COR-L47 (cell line): ENCODE results near the gene COX6A2.

ENCODE experiments used
- DNase-seq: peaks from one replicate; lab custom pipeline; 2025; lab: John Stamatoyannopoulos, UW

COX6A2 gene

DNA sequence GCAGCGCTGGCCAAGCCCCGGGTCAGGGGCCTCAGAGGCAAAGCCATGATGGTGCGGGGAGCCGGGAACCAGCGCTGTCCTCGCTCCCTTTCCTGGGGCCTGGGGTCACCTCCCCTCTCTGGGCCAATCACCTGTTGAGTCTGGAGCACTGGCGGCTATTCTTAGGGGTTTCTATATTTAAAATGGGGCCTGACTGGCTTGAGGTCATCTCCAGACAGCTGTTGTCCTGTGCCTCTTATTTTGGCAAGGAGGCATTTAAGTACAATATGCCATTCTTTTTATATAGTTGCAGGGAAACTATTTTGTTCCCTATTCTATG is at the start of gene COX6A2:
TSS of gene COX6A2 (minus strand) at position 82 of the 319 bp plus-strand sequence. CDS start at position 47, 35 bp downstream.
- no peak for DNase-seq

DNA sequence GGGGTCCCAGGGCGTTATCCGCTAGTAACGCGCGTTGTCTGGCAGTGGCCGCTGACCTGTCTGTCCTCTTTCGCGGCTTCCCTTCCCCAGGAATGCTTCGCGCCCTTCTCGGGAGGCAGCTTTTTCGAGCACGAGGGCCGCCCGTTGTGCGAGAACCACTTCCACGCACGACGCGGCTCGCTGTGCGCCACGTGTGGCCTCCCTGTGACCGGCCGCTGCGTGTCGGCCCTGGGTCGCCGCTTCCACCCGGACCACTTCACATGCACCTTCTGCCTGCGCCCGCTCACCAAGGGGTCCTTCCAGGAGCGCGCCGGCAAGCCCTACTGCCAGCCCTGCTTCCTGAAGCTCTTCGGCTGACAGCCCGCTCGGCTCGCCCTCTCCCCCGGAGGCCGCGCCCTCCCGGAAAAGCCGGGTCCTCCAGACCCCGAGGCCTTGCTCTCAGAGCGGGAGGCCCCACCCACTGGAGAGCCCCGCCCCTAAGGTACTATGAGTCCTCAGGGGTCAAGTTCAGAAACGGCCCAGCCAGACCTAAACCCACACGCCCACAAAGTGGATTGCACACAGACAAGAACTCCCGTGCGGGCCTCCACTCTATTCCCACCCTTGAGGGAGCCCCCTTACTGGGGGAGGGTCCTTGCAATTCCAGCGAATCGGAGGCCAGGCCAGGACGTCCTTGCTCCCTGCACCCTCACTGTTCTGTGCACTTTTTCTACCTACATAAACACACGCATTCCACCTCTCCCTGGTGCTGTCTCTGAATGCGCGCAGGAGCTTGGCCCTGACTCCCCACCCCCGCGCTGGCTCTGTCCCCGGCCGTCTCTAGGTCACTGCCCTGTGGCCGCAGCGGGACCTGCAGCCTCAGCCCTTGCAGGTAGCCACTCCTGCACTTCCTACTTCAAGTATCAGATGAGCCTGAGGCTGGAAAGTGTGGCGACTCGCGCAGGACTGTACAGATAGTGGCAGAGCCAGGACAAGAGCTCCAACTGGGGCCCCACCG is 49.4 kb upstream of the COX6A2 start:
- no peak for DNase-seq

DNA sequence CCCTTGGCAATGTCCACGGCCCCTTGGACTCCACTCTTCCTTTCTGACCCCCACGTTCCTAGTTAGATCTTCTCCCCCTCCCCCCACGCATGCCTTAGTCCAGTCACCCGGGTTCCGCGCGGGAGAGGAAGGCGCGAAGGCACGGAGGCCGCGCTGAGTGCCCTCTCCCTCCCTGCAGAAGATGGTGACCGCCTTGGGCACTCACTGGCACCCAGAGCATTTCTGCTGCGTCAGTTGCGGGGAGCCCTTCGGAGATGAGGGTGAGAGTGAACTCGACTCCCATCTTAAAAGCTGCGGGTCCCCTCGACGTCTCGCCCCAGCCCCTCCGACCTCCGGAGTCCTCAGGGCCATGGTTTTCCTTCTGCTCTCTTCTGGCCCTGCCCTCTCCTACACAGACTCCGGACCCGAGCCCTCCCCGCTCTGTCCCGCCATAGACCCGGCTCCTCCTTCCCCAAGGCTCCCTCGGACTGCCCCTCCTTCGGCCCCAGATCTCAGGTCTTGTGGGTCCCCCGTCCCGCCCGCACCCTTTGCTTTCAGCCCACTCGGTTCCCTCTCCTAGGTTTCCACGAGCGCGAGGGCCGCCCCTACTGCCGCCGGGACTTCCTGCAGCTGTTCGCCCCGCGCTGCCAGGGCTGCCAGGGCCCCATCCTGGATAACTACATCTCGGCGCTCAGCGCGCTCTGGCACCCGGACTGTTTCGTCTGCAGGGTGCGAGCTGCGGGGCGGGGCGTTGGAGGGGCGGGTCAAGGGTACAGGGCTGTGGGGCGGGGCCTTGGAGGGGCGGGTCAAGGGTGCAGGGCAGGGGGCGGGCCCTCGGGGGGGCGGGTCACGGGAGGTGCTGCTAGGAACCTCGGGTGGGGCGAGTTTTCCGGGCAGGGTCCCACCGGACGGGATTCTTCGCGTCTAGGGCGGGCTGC is 48.4 kb upstream of the COX6A2 start:
- DNase-seq, result no peak

DNA sequence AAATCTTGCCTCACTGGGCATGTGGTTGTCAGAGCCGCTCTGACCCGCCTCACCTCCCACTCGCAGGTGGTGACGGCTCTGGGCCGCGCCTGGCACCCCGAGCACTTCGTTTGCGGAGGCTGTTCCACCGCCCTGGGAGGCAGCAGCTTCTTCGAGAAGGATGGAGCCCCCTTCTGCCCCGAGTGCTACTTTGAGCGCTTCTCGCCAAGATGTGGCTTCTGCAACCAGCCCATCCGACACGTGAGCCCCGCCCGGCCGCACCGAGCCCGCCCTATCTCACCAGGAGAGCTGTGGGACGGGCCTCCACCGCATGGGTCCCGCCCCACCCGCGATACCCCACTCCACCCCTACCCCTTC is 47.8 kb upstream of the COX6A2 start:
- no peak for DNase-seq

DNA sequence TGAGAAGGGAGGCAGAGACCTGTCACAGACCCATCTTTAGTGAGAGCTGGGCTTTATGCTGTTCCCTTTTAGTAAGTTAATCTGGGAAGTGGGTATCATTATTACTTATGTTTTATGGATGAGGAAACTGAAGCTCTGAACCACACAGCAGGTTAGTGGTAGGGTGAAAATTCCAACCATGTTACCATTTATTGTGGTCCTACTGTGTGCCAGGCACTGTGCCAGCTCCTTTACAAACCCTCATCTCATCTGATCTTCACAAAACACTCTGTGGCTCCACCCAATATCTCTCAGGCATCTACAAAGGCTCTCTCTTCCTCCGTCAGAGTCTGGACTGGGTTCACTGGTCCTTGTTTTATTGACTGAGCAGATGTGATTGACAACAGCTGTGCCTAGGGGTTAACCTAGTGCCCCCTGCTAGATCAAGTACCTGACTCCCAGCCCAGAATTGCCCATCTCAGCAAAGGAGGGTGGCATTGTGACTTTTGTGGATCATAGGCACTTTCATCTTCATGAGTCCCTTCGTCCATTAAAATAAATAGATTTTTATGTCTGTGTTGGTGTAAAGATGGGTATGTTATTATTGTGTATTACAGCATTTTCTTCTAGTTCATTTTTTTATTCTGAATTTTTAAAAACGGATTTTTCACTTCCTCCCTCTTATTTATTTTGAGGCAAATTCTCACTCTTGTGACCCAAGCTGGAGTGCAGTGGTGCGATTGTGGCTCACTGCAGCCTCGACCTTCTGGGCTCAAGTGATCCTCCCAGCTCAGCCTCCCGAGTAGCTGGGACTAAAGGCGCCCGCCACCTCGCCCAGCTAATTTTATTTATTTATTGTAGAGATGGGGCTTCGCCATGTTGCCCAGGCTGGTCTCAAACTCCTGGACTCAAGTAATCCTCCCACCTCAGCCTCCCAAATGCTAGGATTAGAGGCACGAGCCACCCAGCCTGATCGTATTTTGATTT is 46.9 kb upstream of the COX6A2 start:
- no peak for DNase-seq

DNA sequence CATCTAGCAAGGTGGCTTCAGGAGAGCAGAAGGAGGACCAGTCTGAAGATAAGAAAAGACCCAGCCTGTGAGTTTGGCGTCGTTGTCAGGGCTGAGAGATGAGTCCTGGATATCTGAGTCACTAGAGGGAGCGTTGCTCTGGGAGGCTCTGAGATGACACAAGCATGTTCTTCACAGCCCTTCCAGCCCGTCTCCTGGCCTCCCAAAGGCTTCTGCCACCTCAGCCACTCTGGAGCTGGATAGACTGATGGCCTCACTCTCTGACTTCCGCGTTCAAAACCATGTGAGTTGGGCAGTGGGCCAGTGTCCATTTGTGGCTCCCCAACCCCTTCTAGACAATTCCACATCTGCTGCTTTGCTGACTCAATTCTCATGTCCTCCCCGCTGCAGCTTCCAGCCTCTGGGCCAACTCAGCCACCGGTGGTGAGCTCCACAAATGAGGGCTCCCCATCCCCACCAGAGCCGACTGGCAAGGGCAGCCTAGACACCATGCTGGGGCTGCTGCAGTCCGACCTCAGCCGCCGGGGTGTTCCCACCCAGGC is 46.1 kb upstream of the COX6A2 start:
- DNase-seq, result no peak

DNA sequence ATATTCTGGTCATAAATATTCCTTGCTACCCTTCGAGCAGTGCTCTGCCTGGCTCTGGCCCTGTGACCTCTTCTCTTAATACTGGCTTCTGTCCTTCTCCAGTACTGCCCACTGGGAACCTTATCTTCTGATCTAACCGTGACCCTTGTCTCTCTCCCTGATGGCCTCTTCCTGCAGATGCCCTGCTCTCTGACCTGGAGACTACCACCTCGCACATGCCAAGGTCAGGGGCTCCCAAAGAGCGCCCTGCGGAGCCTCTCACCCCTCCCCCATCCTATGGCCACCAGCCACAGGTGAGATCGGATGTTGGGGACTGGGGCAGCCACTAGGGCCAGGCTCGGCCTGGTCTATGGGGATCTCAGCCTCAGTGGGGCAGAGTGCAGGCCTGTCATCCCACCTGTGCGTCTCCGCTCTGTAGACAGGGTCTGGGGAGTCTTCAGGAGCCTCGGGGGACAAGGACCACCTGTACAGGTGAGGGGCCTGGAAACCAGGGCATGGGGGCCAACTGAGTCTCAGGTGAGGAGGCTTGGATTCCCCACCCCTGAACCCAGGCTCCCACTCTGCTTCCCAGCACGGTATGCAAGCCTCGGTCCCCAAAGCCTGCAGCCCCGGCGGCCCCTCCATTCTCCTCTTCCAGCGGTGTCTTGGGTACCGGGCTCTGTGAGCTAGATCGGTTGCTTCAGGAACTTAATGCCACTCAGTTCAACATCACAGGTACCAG is 45.3 kb upstream of the COX6A2 start:
- no peak for DNase-seq

DNA sequence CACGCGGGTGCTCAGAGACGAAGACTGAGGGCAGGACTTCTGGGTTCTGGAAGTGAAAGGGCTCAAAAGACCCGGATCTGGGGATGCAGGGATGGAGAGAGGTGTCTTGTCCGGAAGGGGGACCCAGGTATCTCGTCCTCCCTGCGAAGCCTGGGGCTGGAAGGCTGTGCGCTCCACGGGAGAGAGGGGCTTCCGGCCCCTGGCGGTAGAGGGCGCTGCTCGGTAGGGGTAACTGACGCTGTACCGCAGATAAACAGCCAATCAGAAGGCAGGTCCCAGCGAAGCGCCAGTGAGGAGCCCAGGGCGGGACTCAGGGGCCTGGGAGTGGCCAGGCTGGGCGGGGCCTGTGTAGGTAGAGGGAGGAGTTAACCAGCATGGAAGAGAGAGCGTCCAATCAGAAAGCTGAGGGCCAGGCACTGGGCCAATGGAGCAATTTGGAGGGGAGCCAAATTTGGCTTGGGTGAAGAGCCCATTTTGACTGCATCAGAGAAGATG is 44.6 kb upstream of the COX6A2 start:
- peak; percentile 84 for DNase-seq

DNA sequence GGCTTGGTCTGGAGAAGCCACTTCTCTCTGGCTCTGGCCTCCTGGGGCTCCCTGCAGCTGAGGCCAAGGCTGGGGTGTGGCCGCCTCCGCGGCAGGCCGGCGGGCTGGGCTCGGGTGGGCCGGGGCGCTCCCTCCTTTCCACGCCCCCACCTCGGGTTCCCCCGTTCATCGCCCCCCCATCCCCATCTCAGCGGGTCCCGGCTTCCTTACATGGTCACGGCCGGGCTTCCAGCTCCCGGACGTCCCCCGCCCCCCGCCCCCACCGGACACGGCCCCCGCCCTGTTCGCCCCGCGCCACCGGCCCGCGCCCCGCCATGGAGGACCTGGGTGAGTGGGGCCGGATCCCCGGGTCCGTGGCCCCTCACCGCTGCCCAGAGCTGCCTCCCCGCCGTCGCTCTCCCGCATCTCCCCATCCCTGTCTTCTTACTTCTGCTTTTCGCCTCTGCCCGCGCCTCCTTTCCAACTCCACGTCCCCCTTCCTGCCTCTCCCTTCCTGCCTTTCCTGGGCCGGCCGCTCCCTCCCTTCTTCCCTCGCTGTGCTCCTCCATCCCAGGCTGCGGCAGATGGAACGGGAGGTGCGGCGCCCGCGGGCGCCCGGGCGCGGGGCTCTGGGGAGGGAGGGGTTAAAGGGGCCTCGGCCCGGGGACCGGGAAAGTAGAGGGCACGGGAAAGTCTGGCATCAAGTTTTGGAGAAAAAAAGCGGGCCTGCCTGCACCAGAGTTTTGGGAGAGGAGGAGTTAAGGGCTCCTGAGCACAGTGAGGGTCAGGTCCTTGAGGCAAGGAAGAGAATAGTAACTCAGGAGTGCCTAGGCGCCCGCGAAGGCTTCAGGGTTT is 43.9 kb upstream of the COX6A2 start, which contains the start of gene TGFB1I1:
TSS of gene TGFB1I1 (plus strand) at position 278 of the 834 bp plus-strand sequence. CDS start at position 315, 37 bp downstream.
- peak; percentile 0 for DNase-seq

DNA sequence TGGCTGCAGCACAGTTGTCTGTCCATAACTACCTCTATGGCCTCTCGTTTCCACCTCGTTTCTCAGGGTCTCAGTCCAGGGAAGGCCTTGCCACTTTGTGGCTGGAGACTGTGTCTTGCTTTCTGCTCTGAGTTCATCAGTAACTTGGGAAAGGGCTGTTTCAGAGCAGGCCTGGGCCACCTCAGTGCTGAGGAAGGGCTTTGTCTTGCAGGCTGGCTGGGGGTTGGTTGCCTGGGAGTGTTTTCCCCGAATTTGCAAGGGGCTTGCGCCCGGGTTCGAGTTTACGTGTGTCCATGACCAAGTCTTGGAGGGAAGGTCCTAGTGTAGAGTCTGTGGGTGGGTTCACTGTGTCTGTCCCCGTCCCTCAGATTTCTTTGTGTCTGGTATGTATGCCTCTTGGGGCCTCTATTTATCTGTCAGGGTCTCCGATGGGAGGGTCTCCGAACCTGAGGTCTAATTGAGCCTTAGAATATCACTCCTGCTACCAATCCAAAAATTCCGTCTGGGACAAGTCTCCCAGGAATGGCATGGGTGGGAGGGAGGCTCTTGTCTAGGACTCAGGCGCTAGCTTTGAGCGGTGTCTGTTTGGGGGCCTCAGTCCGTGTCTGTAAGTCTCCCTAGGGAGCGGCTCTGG is 43.2 kb upstream of the COX6A2 start:
- no peak for DNase-seq

DNA sequence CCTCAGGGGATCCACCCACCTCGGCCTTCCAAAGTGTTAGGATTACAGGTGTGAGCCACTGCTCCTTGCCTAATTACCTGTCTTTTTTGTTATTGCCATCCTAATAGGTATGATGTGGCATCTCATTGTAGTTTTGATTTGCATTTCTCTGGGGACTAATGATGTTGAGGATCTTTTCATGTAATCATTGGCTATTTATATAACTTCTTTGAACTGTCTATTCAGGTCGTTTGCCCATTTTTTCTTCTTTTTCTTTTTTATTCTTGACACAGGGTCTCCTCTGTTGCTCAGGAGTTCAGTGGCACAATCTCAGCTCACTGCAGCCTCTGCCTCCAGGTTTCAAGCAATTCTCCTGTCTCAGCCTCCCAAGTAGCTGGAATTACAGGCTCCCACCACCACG is 42.5 kb upstream of the COX6A2 start:
- no peak for DNase-seq

DNA sequence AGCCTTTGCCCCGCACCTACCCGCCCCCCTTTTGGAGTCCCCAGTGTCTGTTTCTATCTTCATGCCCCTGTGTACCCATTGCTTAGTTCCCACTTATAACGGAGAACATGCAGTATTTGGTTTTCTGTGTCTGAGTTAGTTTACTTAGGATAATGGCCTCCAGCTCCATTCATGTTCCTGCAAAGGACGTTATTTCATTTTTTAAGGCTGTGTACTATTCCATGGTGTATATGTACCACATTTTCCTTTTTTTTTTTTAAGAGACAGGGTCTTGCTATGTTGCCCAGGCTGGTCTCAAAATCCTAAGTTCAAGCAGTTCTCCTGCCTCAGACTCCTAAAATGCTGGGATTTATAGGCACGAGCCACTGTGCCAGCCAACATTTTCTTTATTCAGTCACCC is 39.7 kb upstream of the COX6A2 start:
- no peak for DNase-seq

DNA sequence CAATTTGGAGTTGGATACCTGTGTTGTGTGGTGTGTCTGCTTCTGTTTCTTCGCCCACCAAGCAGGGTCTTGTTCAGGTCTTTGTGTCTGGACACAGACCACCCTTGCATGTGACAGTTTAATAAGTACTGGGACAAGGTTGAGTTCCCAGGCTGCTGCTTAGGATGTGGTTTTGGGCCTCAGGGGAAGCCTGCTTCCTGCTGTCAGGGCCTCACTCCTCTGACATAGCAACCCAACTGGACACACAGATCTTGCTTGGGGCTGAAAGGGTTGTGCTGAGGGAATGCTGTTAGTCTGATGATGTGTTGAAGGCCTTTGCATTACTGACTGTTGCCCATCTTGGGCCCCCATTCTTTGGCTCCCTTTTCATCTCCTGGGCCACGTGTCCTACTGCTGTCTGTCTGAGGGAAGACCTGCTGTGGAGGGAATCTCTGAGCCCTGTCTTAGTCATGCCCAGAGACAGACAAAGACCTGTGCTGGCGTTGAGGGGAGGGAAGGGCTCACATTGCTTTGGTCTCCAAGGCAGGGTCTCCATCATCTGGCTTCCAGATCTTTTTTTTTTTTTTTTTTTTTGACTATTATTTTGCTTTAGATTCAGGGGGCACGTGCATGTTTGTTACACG is 39.1 kb upstream of the COX6A2 start:
- DNase-seq, result no peak

DNA sequence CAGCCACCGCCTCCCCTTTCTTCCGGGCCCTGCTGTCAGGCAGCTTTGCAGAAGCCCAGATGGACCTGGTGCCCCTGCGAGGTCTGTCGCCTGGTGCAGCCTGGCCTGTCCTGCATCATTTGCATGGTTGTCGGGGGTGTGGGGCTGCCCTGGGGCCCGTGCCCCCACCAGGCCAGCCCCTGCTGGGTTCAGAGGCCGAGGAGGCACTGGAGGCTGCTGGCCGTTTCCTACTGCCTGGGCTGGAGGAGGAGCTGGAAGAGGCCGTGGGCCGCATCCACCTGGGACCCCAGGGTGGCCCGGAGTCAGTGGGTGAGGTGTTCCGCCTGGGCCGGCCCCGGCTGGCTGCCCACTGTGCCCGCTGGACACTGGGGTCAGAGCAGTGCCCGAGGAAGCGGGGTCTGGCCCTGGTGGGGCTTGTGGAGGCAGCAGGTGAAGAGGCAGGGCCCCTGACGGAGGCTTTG is 38.3 kb upstream of the COX6A2 start:
- DNase-seq, result no peak

DNA sequence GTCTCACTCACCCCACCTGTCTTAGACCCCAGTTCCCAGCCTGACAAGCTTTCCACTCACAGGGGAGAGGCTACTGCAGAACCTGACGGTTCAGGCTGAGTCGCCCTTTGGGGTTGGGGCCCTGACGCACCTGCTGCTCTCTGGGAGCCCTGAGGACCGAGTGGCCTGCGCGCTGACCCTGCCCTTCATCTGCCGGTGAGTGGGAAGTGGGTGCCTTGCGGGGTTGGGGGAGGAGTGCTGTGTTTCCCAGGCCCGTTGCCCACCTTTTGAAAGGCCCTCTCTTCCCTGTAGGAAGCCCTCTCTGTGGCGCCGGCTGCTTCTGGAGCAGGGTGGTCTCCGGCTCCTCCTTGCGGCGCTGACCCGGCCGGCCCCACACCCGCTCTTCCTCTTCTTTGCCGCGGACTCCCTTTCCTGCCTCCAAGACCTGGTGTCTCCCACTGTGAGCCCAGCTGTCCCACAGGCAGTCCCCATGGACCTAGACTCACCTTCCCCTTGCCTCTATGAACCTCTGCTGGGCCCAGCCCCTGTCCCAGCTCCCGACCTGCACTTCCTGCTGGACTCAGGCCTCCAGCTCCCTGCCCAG is 37.7 kb upstream of the COX6A2 start:
- DNase-seq, result no peak

DNA sequence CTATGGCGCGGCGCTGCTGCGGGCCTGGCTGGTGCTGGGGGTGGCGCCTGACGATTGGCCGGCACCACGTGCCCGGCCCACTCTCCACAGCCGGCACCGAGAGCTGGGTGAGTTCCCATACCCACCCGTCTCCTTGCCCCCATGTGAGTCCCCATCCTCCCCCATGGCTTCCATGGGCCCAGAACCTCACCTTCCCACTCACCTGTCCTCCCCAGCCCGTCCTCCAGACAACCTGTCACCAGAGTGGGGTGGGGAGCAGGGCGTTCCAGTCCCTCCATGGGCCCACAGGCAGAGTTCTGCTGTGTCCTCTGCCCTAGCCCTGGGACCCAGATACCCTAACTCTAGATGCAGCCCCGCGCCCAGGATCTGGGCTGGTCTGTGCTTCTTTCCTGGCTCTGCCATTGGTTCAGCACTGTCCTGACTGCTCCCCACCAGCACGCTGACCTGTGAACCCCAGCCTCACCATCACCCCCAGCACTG is 36.7 kb upstream of the COX6A2 start:
- no peak for DNase-seq

DNA sequence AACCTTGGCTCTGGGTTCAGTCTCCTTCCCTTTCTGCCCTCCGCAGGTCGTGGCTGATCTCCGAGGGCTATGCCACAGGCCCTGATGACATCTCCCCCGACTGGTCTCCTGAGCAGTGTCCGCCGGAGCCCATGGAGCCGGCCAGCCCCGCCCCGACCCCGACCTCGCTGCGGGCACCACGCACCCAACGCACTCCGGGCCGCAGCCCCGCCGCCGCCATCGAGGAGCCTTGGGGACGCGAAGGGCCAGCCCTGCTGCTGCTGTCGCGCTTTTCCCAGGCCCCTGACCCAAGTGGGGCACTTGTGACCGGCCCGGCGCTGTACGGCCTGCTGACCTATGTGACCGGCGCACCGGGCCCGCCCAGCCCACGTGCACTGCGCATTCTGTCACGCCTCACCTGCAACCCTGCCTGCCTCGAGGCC is 36.2 kb upstream of the COX6A2 start:
- no peak for DNase-seq
